ENCODE measurements around the gene SIN3A.
A peak's percentile ranks its signal among the peaks of the same experiment; 100 is the strongest.
"Not testable (repeated sequence)": the region's sequence is repeated elsewhere in the genome, so short reads cannot be mapped to it uniquely, and the experiment has no call there.

The SIN3A gene

GRCh38 chr15:75451674-75452363 is at the start of gene SIN3A:
SIN3A (minus strand) TSS chr15:75451690; CDS start chr15:75430375, 21,315 bp downstream.
- peak; percentile 100 for DNase-seq

- no peak for DNase-seq
These were observed 42.2 kb upstream of the SIN3A start for GRCh38 chr15:75493732-75494131.

- no peak for DNase-seq
These were observed 32.5 kb upstream of the SIN3A start for GRCh38 chr15:75483961-75484360.

GRCh38 chr15:75483556-75483955 is 32.1 kb upstream of the SIN3A start:
- DNase-seq = not testable (repeated sequence)

- no peak for DNase-seq
These were observed 31.6 kb upstream of the SIN3A start for GRCh38 chr15:75483106-75483505.

GRCh38 chr15:75480463-75480862 is 29.0 kb upstream of the SIN3A start:
- DNase-seq = not testable (repeated sequence)

- no peak for DNase-seq
These were observed 28.2 kb upstream of the SIN3A start for GRCh38 chr15:75479670-75480069.

- not testable (repeated sequence) for DNase-seq
These were observed 25.6 kb upstream of the SIN3A start for GRCh38 chr15:75477094-75477493.

GRCh38 chr15:75468913-75469598 is 17.6 kb upstream of the SIN3A start:
- no peak for DNase-seq

- DNase-seq = no peak
These were observed 9.2 kb upstream of the SIN3A start for GRCh38 chr15:75460646-75461045.

- no peak for DNase-seq
These were observed 8.1 kb upstream of the SIN3A start for GRCh38 chr15:75459581-75459980.

GRCh38 chr15:75456710-75457109 is 5.2 kb upstream of the SIN3A start:
- DNase-seq = no peak

- peak in 1 of 2 experiments; percentile 53 for DNase-seq
These were observed 4.6 kb upstream of the SIN3A start for GRCh38 chr15:75455982-75456531.

GRCh38 chr15:75455424-75455981 is 4.0 kb upstream of the SIN3A start:
- DNase-seq = peak; percentile 66 to 74

- DNase-seq = peak in 1 of 2 experiments; percentile 57
These were observed 3.2 kb upstream of the SIN3A start for GRCh38 chr15:75454471-75455378.

GRCh38 chr15:75453703-75454470 is 2.4 kb upstream of the SIN3A start:
- peak; percentile 99 for DNase-seq

GRCh38 chr15:75452865-75453702 is 1.6 kb upstream of the SIN3A start:
- peak; percentile 32 to 69 for DNase-seq

- DNase-seq = peak; percentile 68 to 80
These were observed 924 bp upstream of the SIN3A start for GRCh38 chr15:75452364-75452864.

GRCh38 chr15:75451202-75451673 is 252 bp downstream of the SIN3A start:
- DNase-seq = no peak
